Esophagus squamous epithelium (tissue), 4 donors: ENCODE results near the gene MTMR3.
A peak's percentile ranks its signal among the peaks of the same experiment; 100 is the strongest.

ENCODE experiments used
- POLR2A ChIP-seq, 4 donors: fragments of 450-650 bp; IDR thresholded peaks; one replicate each; pipeline ENCODE4 v1.6.1; 2017; ENCODE audit warnings: antibody characterized with exemption in 4 of 4, mild to moderate bottlenecking in 4 of 4, moderate library complexity in 3 of 4
- TF ChIP-seq, protein P1 (sequence below), 6 experiments: fragments of 450-650 bp in 4 of 6; fragments of 200-600 bp in 2 of 6; sonication (generic) in 2 of 6; IDR thresholded peaks; one replicate each; pipeline ENCODE4 v1.5.1; 2016 to 2019; ENCODE audit warnings: antibody characterized with exemption in 6 of 6, mild to moderate bottlenecking in 4 of 6, moderate library complexity in 4 of 6

DNA sequence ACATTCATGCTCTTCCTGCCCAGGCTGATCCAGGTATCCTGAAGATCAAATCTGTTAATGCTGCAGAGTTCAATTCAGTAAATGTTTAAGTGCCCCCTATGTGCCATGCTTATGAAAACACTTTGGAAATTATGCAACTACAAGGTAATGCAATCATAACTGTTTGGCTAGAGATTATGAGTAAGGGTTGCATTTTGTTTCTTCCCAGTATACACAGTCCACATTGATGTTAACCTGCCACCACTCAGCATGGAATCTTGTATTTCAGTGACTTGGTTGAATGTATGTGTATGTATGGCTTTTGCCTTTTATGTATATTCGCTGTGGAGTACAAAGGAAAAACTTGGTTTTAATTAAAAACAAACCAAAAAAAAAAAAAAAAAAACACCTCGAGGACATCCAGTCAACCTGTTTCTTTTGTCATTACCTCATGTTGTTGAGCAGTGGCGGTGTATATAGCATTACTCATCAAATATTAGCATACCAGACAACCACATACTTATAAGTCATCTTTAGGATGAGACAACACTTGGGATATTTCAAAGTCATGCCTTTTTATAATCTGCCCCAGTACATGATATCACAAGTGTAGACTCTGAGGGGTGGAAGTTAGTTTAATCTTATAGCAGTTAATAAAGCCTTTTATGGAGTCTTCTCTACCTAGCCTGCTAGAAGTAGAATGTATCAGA, 111.2 kb downstream of the MTMR3 start:
- TF ChIP-seq, protein P1, sequence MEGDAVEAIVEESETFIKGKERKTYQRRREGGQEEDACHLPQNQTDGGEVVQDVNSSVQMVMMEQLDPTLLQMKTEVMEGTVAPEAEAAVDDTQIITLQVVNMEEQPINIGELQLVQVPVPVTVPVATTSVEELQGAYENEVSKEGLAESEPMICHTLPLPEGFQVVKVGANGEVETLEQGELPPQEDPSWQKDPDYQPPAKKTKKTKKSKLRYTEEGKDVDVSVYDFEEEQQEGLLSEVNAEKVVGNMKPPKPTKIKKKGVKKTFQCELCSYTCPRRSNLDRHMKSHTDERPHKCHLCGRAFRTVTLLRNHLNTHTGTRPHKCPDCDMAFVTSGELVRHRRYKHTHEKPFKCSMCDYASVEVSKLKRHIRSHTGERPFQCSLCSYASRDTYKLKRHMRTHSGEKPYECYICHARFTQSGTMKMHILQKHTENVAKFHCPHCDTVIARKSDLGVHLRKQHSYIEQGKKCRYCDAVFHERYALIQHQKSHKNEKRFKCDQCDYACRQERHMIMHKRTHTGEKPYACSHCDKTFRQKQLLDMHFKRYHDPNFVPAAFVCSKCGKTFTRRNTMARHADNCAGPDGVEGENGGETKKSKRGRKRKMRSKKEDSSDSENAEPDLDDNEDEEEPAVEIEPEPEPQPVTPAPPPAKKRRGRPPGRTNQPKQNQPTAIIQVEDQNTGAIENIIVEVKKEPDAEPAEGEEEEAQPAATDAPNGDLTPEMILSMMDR (IDR thresholded peaks at IDR 0.05): peak in 1 of 6 experiments; percentile 42
- no peak for TF ChIP-seq POLR2A (IDR thresholded peaks at IDR 0.05)
